ENCODE measurements around the gene SYTL5.

The SYTL5 gene

GRCh38 chrX:38172596-38172995 is 166.2 kb downstream of the SYTL5 start:
- DNase-seq (ENCODE audit: insufficient read length, low spot score) (no peak), FAIRE-seq (no peak)
- TF ChIP-seq POLR2A (IDR thresholded peaks at IDR 0.05; ENCODE audit: low read depth, low read length) (no peak), TAF1 (IDR thresholded peaks at IDR 0.05; ENCODE audit: low read depth, low read length) (no peak), POU2F2 (IDR thresholded peaks at IDR 0.05; ENCODE audit: low read depth, low read length) (no peak), SPI1 (IDR thresholded peaks at IDR 0.05; ENCODE audit: low read depth, low read length) (no peak), PAX5 (IDR thresholded peaks at IDR 0.05; ENCODE audit: insufficient read depth, low read length, severe bottlenecking) (no peak), POLR2AphosphoS5 (IDR thresholded peaks at IDR 0.05; ENCODE audit: low read depth, low read length) (no peak)

DNA sequence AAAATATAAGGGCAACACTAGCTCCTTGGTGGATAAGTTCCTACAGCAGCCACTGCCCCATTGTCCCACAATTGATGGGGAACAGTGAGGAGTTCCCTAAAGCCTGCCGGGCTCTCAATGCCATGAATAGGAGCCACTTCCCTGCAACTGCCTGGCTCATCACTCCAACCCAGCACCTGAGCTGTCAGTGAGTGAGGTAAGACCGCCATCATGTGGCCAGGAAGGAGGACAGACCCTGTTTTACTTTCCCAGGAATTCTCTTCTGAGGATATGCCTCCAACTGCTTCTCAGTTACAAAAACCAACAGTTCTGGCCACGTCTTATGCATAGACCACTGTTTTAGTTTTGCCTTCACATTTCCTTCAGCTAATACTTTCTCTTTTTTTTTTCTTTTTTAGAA is 168.8 kb downstream of the SYTL5 start:
- no peak for DNase-seq (ENCODE audit: insufficient read length, low spot score)

GRCh38 chrX:38178396-38178795 is 172.0 kb downstream of the SYTL5 start:
- FAIRE-seq (no peak), DNase-seq (ENCODE audit: insufficient read length, low spot score) (no peak)
- TF ChIP-seq TAF1 (IDR thresholded peaks at IDR 0.05; ENCODE audit: low read depth, low read length) (no peak), POLR2A (IDR thresholded peaks at IDR 0.05; ENCODE audit: low read depth, low read length) (no peak), POU2F2 (IDR thresholded peaks at IDR 0.05; ENCODE audit: low read depth, low read length) (no peak), POLR2AphosphoS5 (IDR thresholded peaks at IDR 0.05; ENCODE audit: low read depth, low read length) (no peak), PAX5 (IDR thresholded peaks at IDR 0.05; ENCODE audit: insufficient read depth, low read length, severe bottlenecking) (no peak), SPI1 (IDR thresholded peaks at IDR 0.05; ENCODE audit: low read depth, low read length) (no peak)

More for the DNA sequence above, 168.8 kb downstream of the SYTL5 start:
- TF ChIP-seq PAX5 (IDR thresholded peaks at IDR 0.05; ENCODE audit: insufficient read depth, low read length, severe bottlenecking) (no peak), POLR2AphosphoS5 (IDR thresholded peaks at IDR 0.05; ENCODE audit: low read depth, low read length) (no peak), TAF1 (IDR thresholded peaks at IDR 0.05; ENCODE audit: low read depth, low read length) (no peak), POLR2A (IDR thresholded peaks at IDR 0.05; ENCODE audit: low read depth, low read length) (no peak), POU2F2 (IDR thresholded peaks at IDR 0.05; ENCODE audit: low read depth, low read length) (no peak), SPI1 (IDR thresholded peaks at IDR 0.05; ENCODE audit: low read depth, low read length) (no peak)
- no peak for FAIRE-seq
